22Rv1 (cell line): ENCODE measurements around the gene TSKU.
A peak's percentile ranks its signal among the peaks of the same experiment; 100 is the strongest.

Experiments
- H3K27ac ChIP-seq: fragments of 450-650 bp; 2 replicates; pipeline ENCODE4 v1.5.1; 2017
- ZFX ChIP-seq: fragments of 450-650 bp; IDR thresholded peaks from 2 replicates; pipeline ENCODE4 v1.6.1; 2017; ENCODE audit warnings: antibody characterized with exemption, borderline replicate concordance
- TF ChIP-seq, protein P1 (sequence below): fragments of 450-650 bp; IDR thresholded peaks from 2 replicates; pipeline ENCODE4 v1.5.1; 2017; ENCODE audit warnings: mild to moderate bottlenecking

The TSKU gene

DNA sequence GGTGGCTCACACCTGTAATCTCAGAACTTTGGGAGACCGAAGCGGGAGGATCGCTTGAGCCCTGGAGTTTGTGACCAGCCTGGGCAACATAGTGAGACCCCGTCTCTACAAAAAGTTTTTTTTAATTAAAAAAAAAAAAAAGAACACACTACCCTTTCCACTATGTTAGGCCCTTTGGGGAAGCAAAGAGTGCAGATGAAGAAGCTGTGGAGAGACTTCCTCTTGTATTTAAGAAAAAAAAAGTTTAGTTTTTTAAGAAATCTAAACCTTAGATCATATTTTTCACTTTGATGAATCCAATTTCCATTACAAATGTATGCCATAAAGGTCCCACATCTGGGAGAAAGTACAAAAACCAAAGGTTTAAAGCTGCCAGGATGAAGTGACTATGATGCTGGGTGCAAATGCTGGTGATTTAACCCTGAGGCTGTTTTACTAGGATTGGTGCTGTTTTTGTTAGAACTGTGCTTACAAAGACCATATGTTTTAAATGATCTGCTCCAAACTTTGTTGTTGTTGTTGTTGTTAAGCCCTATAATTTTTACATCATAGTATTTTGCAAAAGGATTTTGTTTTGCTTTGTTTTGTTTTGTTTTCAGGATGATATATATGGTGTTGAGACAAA lies 48.6 kb downstream of the TSKU start:
- H3K27ac ChIP-seq: no peak overlapping the region
- TF ChIP-seq, protein P1, sequence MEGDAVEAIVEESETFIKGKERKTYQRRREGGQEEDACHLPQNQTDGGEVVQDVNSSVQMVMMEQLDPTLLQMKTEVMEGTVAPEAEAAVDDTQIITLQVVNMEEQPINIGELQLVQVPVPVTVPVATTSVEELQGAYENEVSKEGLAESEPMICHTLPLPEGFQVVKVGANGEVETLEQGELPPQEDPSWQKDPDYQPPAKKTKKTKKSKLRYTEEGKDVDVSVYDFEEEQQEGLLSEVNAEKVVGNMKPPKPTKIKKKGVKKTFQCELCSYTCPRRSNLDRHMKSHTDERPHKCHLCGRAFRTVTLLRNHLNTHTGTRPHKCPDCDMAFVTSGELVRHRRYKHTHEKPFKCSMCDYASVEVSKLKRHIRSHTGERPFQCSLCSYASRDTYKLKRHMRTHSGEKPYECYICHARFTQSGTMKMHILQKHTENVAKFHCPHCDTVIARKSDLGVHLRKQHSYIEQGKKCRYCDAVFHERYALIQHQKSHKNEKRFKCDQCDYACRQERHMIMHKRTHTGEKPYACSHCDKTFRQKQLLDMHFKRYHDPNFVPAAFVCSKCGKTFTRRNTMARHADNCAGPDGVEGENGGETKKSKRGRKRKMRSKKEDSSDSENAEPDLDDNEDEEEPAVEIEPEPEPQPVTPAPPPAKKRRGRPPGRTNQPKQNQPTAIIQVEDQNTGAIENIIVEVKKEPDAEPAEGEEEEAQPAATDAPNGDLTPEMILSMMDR: no peak
- no peak for TF ChIP-seq ZFX

GRCh38 chr11:76832361-76832760 lies 49.2 kb downstream of the TSKU start:
- no peak overlapping the region for H3K27ac ChIP-seq
- TF ChIP-seq ZFX: no peak
- TF ChIP-seq, protein P1: no peak

GRCh38 chr11:76834151-76834550 lies 51.0 kb downstream of the TSKU start:
- no peak for TF ChIP-seq ZFX
- TF ChIP-seq, protein P1: no peak
- H3K27ac ChIP-seq: no peak overlapping the region

DNA sequence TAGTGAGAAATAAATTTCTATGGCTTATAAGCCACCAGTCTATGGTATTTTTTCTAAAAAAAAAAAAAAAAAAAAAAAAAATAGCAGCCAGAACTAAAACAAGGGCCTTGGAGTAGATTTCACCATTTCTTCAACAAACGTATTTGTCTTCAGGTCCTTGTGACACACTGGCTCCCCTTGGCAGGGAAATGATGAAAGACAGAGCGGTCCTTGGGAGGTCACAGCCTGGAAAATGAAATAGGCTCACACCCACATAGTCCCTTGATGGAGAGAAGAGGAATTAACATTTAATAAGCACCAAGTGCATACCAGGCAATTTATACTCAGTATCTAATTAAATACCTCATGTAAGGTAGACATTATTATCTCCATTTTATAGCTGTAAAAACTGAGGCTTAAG lies 51.9 kb downstream of the TSKU start:
- TF ChIP-seq ZFX: no peak
- TF ChIP-seq, protein P1: no peak
- H3K27ac ChIP-seq: no peak overlapping the region

- H3K27ac ChIP-seq: peak overlapping the region; percentile 46
- TF ChIP-seq, protein P1: no peak
- TF ChIP-seq ZFX: no peak
These were observed 52.9 kb downstream of the TSKU start for GRCh38 chr11:76835928-76836612.

DNA sequence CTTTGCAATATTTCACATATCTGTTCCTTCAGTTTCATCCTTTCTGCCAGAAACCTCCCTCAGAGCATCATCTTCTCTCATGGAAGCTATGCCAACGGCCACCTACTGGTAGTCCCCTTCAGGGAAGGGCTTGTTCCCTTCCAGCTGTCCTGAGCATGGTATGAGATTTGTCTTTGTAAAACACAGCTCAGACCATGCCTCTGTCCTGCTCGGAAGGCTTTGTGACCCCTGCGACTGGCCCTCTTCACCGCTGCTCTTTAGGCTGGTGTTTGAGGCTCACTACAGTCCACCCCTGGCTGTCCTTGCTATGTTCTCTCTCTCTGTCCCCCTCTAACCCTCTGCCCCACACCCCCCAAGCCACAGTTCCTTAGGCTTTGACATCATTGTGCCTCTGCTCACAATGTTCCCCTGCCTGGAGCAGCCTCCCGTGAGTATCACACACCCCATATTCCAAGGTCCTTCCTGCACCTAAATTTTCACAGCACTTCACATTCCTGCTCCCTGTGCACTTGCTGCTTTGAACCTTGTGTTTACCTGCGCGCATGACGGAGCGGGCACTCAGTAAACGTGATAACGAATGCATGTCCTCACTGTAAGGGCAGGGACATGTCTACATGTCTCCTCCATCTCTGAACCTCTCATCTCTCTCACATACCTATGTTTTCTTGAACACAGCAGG lies 53.6 kb downstream of the TSKU start:
- no peak for TF ChIP-seq ZFX
- TF ChIP-seq, protein P1: no peak
- peak overlapping the region; percentile 46 for H3K27ac ChIP-seq
